Panc1 (cell line): ENCODE results near the gene CYP4Z1. TPM values are rescaled to one million over a fixed set of nuclear protein-coding genes. Genes with fewer than 3 reads are reported as not detected.
"Not testable (repeated sequence)": the region's sequence is repeated elsewhere in the genome, so short reads cannot be mapped to it uniquely, and the experiment has no call there.

Experiments used
- ATAC-seq: fragments of 200-7000 bp; cut with Tn5 transposase; 2 replicates; pipeline ENCODE4 v1.9.1; 2020; ENCODE audit warnings: mild to moderate bottlenecking, moderate library complexity
- BruUV-seq: library from RNA; stranded (reverse); fragments of 400-500 nt; replicated peaks from 2 replicates; lab custom pipeline; 2021; lab: Mats Ljungman, UMichigan
- CTCF ChIA-PET: fragments of 300-600 bp; sonication (Branson Sonifier 250); formaldehyde crosslinking; loops from one replicate; lab custom pipeline; 2022; ENCODE audit warnings: antibody characterized with exemption; lab: Charles Lee
- POLR2A ChIA-PET: fragments of 300-600 bp; sonication (Branson Sonifier 250); formaldehyde crosslinking; loops from one replicate; lab custom pipeline; 2022; ENCODE audit warnings: antibody characterized with exemption; lab: Charles Lee
- DNase-seq: peaks from one replicate; pipeline ENCODE4 v3.0.0-alpha.2; 2010; ENCODE audit warnings: low read depth, low spot score
- H3K27ac ChIP-seq: 2 replicates; pipeline ENCODE4 v1.5.1; 2011; ENCODE audit warnings: mild to moderate bottlenecking, low read length, inconsistent platforms
- H3K27me3 ChIP-seq: fragments of 200-500 bp; sonication (Bioruptor generic); 2 replicates; pipeline ENCODE4 v1.6.0; 2014; ENCODE audit warnings: low read length, inconsistent platforms; ENCODE audit not compliant: control insufficient read depth, insufficient read depth
- H3K36me3 ChIP-seq: fragments of 200-500 bp; sonication (Bioruptor generic); 2 replicates; pipeline ENCODE4 v1.5.1; 2014; ENCODE audit warnings: inconsistent platforms, mild to moderate bottlenecking, low read length, moderate library complexity; ENCODE audit not compliant: control insufficient read depth, insufficient read depth
- H3K4me1 ChIP-seq: 2 replicates; pipeline ENCODE4 v1.5.1; 2011; ENCODE audit warnings: inconsistent platforms, mild to moderate bottlenecking, low read length, moderate library complexity; ENCODE audit not compliant: control insufficient read depth, insufficient read depth
- H3K4me3 ChIP-seq, 2 experiments: 2 replicates each; pipeline ENCODE4 v1.5.1; 2011 to 2012; ENCODE audit warnings: low read depth in 2 of 2, low read length in 2 of 2, mild to moderate bottlenecking in 2 of 2, inconsistent platforms in 1 of 2, moderate library complexity in 1 of 2
- H3K9me3 ChIP-seq: fragments of 200-500 bp; sonication (Bioruptor generic); 2 replicates; pipeline ENCODE4 v1.5.1; 2014; ENCODE audit warnings: low read depth, mild to moderate bottlenecking, inconsistent platforms, low read length, moderate library complexity; ENCODE audit not compliant: control insufficient read depth, insufficient read depth
- CTCF ChIP-seq: fragments of 450-650 bp; IDR thresholded peaks from 2 replicates; pipeline ENCODE4 v1.5.1; 2017; ENCODE audit warnings: mild to moderate bottlenecking
- POLR2AphosphoS5 ChIP-seq: IDR thresholded peaks from 2 replicates; pipeline ENCODE4 v1.6.1; 2012; ENCODE audit warnings: mild to moderate bottlenecking, low read depth, low read length, moderate library complexity
- REST ChIP-seq, 2 experiments: IDR thresholded peaks; 2 replicates each; pipeline ENCODE4 v1.6.1; 2011 to 2012; ENCODE audit warnings: low read depth in 2 of 2, control low read depth in 1 of 2, low read length in 1 of 2, mild to moderate bottlenecking in 1 of 2, moderate library complexity in 1 of 2; ENCODE audit not compliant: insufficient read depth in 1 of 2
- SIN3A ChIP-seq: IDR thresholded peaks from 2 replicates; pipeline ENCODE4 v1.6.1; 2012; ENCODE audit warnings: low read depth, mild to moderate bottlenecking, low read length, moderate library complexity, borderline replicate concordance; ENCODE audit not compliant: insufficient read depth
- TCF7L2 ChIP-seq: IDR thresholded peaks from 2 replicates; pipeline ENCODE4 v1.6.1; 2011; ENCODE audit warnings: mild to moderate bottlenecking, low read depth, low read length, inconsistent platforms
- in situ Hi-C: cut with HindIII; loops from 2 replicates; pipeline ENCODE4 v1.10.0; 2016; ENCODE audit warnings: low sequenced_read_pairs, low pct_unique_long_range_greater_than_20kb
- intact Hi-C: fragments of 100-400 bp; cut with micrococcal nuclease; formaldehyde crosslinking; loops from one replicate; pipeline ENCODE4 v1.10.0; 2022; ENCODE audit not compliant: unreplicated experiment
- total RNA-seq: library from RNA; stranded (reverse); gene quantifications from one replicate; pipeline ENCODE4 v1.2.1, GENCODE V29; 2021; ENCODE audit not compliant: unreplicated experiment

Gene CYP4Z1
- total RNA-seq, 1 experiment from 2014 or later: not detected

- ATAC-seq, H3K27ac ChIP-seq, CTCF ChIA-PET, in situ Hi-C loops, POLR2A ChIA-PET, H3K4me3 ChIP-seq, BruUV-seq, H3K4me1 ChIP-seq, H3K36me3 ChIP-seq, intact Hi-C loops, H3K9me3 ChIP-seq, H3K27me3 ChIP-seq: not testable (repeated sequence)
- peak; percentile 68; the same call in 1 of the 2 replicates for TF ChIP-seq CTCF
- peak; percentile 2 for DNase-seq
Observed at GRCh38 chr1:47089356-47089755, 22.3 kb downstream of the CYP4Z1 start.

- intact Hi-C loops, DNase-seq, H3K4me1 ChIP-seq, POLR2A ChIA-PET, H3K9me3 ChIP-seq, in situ Hi-C loops, H3K4me3 ChIP-seq, CTCF ChIA-PET, H3K27me3 ChIP-seq, BruUV-seq, H3K36me3 ChIP-seq, H3K27ac ChIP-seq, ATAC-seq: not testable (repeated sequence)
Observed at GRCh38 chr1:47091476-47091875, 24.4 kb downstream of the CYP4Z1 start.

- ChIA-PET POLR2A (no interaction called here), CTCF (no interaction called here)
- H3K27me3 ChIP-seq: no peaks in the 10 kb centered on the region
- intact Hi-C loops (no loop called here), in situ Hi-C loops (no loop called here)
- TF ChIP-seq TCF7L2: no peak
- TF ChIP-seq CTCF: no peak
- no peak for TF ChIP-seq SIN3A
- no peak for TF ChIP-seq POLR2AphosphoS5
- no peak for TF ChIP-seq REST (IDR thresholded peaks at IDR 0.05; ENCODE audit: insufficient read depth in 1 of 2, low read depth in 2 of 2, low read length in 1 of 2)
- no peaks in the 10 kb centered on the region for H3K9me3 ChIP-seq
- ATAC-seq (no peak), DNase-seq (no peak)
- H3K4me3 ChIP-seq: no peak overlapping the region
- no peaks in the 10 kb centered on the region for H3K36me3 ChIP-seq
- H3K4me1 ChIP-seq: no peaks in the 10 kb centered on the region
- BruUV-seq: no TSS peak
- H3K27ac ChIP-seq: no peak overlapping the region
Observed at GRCh38 chr1:47104816-47105215, 37.8 kb downstream of the CYP4Z1 start.
